GM21717 (cell line): ENCODE results near the gene CRYZL1.
"Not testable (repeated sequence)": the region's sequence is repeated elsewhere in the genome, so short reads cannot be mapped to it uniquely, and the experiment has no call there.

Experiments used
- ATAC-seq: cut with Tn5 transposase; IDR thresholded peaks from one replicate; pipeline ENCODE4 v1.9.1; 2021; ENCODE audit warnings: mild to moderate bottlenecking, moderate library complexity; ENCODE audit not compliant: unreplicated experiment

Gene CRYZL1

DNA sequence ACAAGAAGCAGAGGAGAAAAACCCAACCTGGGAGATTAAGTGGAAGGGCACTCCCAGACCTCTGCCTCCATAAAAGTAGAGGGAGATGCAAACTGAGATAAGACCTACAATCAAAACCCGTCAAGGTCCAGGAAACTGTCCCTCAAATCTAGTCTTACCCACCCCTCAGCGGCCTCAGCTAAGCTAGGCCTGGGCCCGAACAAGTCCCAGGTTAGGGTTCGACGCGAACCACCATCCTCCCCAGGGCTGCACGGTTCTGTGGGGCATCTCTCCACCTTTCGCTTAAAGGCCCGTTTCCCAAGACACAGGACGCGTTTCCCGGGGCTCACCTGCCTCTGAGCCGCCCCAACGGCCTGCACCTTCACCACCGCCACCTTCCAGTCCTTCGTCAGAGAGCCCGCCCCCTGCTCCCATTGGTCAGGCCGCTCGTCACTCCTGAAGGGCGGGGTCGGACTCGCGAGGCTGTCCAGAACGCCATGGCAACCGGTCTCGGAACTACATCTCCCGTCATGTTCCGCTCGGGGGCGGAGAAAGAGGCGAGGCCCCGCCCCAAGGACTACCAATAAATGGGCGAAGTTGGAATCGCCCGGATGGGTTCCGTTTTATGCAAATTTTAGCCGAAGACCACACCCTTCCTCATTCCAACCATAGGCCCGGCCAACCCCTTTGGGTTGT lies at the start of gene CRYZL1:
TSS of gene CRYZL1 (minus strand) at position 390 of the 675 bp plus-strand sequence. CDS start 10,190 bp downstream, outside the sequence.
- peak; percentile 77 for ATAC-seq

DNA sequence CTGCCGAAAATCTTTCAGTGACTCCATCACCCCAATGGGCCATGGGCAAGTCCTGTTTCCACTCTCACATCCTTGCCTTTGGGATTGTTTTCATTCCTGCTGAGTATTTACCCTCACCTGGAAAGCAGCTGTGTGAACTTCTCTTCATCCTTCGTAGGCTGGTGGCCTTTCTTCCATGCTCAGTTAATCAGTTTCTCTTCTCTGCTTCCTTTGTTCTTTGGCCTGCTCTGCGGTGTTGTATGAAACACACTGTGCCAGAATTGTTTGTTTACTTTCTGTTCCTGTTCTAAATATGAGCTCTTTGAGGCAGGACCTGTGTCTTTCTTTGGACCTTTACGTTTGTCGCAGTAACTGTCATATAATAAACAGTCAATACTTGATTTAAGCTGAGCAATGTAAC lies 49.3 kb upstream of the CRYZL1 start:
- no peak for ATAC-seq

DNA sequence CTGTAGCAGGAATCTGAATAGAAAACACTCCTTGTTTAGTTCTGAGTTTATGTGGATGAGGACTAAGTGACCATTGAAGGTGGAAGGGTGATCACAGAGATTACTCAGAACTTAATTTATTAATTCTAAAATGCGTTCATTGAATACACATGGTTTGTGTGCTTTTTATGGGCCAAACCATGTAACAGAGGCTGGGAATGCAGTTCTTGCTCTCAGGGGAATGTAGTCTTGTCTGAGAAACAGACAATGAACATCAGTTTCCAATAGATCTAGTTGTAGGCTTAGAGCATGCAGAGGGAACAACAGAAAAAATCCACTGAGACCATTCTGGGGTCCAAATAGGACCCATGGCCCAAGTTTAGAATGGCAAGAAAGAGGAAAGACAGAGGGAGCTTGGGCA lies 46.8 kb upstream of the CRYZL1 start:
- no peak for ATAC-seq

DNA sequence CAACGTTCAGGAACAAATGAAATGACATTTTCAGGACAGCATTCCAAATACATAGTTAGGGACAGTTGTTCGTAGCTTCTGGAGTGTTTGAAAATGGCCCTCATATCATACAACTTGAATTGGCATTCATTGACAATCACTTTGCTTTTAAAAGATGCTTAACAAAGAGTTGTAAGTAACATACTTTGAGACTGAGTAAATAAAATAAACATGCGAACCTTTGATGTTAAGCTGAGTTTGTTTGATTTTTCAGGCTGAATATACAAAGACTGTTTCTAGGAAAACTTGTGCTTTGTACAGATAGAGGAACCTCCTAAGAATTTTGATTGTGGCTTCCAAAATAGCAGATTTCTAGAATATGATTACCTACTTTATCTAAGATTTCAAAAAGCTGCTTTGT lies 46.1 kb upstream of the CRYZL1 start:
- ATAC-seq: no peak

DNA sequence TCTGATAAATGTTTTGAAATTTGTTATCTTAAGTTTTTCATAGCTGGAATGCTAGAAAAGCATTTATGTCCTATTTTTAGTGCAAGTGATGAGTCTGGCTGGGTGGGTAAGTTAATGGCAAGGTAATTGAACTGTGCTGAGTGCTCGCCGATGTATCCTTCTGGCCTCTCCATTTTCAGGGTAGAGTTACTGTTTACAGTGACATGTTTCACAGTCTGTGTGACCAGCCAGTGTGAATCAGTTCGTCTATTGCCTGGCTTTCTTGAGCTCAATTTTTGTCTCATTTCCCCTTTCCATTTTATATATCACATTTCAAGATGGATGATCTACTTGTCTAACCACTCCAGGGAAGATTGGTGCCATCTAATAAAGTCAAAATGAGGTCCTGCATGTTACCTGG lies 44.8 kb upstream of the CRYZL1 start:
- ATAC-seq: no peak

DNA sequence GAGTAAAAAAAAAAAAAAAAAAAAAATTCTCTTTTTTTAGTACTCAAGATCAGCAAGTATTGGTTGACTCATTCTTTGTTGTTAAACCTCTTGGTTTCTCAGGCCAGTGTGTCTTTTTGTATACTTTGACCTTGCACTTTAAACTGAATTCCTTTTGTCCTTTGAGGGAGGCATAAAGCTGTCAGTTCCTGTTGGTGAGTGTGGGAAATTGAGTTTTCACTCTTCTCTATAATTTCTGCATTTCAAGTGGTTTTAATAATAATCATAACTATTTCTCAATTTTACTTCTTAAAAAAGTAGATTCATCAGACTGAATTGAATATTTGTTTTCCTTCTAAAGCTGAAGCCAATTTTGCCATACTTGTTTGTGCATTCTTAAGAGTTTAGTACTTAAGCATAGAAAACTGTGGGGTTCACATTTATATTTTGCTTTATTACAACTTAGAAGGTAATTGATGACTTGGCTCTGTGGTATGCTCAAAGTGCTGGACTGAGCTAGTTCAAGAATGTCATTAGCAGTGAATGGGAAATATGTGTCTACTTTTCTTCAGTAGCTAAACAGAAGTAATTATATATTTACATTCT lies 44.2 kb upstream of the CRYZL1 start:
- ATAC-seq: no peak

DNA sequence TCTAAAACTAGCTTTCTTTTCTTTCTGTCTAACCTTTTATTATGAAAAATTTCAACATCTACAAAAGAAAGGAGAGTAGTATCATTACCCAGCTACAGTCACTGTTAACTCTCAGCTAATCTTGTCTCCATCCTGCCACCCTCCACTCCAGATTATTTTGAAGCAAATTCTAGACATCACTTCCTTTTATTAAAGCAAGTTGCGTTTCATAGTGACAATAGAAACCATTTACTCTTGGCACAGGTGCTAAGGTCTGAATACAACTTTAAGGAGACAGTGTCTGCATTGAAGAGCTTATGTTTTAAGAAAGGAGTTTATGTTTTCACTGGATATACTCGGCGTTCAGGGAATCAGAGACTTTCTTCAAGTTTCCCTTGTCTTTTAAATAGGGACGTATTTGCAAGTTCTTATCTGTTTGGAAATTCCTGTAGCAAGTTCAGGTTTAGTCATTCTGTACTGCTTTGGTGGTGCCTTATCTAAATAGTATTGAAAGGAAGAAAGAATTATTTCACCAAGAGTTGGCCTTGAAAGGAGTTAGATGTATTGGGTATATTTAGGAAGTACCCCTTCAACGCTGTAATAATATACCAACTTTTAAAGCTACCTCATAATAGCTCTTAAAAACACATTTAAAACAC lies 43.5 kb upstream of the CRYZL1 start:
- no peak for ATAC-seq

DNA sequence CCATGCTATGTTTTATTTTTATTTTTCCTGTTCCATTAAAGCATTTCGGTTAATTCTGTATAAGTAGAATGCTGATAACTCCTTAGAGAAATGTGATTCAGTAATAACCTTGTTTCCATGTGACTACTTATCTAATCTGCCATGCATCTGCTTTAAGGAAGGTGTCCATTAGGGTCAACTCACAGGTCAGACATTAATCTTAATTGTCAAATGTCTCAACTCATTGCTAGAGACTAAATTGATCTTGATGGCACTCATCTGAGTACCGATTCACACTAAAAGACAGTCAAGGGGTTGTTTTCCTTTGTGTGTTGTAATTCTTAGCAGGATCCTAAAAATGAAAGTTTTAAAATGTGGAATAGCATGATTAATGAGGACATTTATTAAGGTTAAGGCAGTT lies 42.5 kb upstream of the CRYZL1 start:
- no peak for ATAC-seq

DNA sequence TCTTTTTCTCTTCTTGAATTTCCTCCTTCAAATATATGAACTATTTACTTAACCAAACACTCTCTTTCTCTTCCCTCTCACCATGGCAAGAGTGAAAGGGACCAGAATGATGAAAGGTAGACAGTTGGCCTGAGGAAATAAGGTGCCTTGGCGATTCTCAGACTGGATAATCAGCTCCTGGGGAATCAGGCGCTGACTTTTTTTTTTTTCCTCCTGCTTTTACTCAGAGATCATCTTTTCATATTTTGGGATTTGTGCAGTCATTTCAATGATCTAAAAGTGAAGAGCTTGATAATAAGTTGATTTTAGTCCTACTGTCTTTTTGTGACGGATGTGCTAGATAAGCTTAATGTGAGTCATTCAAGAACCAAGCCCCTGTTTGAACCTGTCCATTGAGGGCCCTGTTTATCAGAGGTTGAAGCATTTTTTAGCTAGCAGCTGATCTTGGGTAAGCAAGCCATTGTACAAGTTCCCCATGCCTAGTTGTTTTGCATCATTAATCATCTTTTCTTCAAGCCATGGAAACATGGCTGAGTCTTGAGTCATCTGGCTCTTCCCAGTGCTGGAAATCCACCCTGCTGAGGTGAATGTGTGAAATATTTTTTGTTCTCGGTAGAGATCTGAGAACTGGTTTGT lies 41.6 kb upstream of the CRYZL1 start:
- no peak for ATAC-seq

DNA sequence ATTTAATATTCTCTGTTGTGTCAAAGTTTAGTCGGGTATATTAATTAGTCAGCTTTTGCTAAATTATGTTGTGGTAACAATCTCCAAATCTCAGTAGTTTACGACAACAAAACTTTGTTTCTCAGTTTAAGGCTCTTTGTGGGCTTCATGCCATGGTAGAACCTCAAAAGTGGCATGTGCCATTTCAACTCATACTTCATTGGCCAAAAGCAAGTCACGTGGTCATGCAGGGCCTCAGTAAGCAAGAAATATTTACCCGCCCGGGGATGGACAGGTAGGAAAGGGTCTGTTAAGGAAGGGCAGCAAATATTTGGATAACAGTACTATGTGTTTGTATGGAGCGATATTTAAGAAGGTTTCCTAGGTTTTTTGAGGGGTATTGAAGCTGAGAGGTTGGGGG lies 39.3 kb upstream of the CRYZL1 start:
- ATAC-seq: no peak

DNA sequence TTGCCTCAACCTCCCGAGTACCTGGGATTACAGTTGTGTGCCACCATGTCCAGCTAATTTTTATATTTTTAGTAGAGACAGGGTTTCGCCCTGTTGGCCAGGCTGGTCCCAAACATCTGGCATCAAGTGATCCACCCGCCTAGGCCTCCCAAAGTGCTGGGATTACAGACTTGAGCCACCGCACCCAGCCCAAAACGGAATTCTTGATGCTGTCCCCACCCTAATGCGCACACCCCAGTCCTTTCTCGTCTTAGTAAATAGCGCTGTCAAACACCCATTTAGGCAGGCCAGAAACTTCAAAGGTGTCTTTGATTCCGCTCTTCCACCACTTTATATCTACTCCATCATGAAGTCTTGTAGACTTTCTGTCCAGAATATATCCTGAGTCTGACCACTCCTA lies 35.9 kb upstream of the CRYZL1 start:
- no peak for ATAC-seq

DNA sequence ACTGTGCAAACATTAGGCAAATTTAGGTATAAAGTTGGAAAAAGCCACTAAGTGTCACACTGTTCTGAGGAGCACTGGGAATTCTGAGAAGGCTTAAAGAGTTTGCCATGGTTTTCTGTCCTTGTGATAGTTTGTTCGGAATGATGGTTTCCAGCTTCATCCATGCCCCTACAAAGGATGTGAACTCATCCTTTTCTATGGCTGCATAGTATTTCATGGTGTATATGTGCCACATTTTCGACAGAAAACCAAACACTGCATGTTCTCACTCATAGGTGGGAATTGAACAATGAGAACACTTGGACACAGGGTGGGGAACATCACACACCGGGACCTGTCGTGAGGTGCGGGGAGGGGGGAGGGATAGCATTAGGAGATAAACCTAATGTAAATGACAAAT lies 35.1 kb upstream of the CRYZL1 start:
- not testable (repeated sequence) for ATAC-seq

DNA sequence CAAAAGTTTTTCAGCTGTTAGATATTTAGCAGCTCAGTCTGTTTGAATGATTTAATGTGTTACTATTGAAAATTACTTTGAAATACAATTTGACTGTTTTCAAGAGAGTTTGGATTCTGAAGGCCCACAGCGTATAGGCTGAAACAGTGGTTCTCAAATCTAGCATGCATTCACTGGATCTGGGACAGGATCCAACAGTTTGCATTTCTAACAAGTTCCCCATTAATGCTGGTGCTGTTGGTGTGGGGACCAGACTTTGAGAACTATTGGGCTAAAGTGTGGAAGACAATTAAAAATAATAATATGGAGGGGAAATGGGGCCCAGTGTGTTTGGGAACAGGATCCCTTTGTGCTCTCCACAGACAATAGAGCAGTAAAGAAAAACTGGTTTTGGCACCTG lies 32.7 kb upstream of the CRYZL1 start:
- ATAC-seq: no peak

DNA sequence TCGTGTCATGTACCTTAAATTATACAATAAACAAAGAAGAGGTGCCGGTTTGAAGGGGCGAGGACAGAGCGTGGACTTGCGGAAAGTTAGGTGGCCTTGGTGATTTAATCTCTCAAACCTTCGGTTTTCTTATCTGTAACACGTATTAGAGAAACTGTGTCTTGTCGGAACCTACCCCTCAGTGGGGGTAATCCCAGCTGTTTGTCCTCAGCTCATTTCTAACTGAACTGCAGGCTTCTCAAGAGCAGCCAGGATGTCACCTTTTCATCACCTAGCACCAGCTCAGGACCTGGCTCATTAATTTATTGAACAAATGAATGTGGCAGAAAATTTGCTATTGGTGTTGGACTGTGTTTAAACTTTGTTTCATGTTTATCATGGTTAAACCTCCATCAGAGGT lies 31.9 kb upstream of the CRYZL1 start:
- ATAC-seq: no peak

DNA sequence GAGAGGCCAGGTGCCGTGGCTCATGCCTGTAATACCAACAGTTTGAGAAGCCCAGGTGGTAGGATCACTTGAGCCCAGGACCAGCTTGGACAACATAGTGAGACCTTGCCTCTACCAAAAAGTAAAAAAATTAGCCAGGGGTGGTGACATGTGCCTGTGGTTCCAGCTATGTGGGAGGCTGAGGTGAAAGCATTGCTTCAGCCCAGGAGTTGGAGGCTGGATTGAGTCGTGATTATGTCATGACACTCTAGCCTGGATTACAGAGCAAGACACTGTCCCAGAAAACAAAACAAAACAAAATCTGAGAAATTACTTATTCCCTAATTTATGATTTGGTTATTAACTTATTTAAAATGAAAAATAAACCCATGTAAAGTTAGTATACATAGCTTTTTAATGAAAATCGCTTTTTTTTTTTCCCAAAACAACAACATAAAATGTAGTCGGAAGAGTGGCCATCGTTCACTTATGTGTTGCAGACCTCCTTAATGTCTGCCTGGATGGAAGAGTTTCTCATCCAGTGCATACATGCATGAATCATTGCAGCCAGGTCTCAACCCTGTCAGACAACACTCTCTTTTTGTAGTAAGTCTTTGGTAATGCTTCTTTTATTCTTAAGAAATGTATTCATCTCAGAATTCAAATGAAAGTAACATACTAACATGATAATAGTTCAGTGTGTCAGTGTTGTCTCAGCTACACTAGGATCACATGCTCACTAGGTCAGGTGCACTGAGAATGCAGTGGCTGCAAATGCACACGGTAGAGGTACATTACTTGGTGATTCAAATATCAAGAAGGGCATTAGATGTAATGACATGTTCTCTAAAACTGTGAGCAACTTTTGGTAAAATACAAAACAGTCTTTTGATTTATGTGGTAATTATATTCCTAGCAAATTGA lies 28.8 kb upstream of the CRYZL1 start:
- no peak for ATAC-seq

DNA sequence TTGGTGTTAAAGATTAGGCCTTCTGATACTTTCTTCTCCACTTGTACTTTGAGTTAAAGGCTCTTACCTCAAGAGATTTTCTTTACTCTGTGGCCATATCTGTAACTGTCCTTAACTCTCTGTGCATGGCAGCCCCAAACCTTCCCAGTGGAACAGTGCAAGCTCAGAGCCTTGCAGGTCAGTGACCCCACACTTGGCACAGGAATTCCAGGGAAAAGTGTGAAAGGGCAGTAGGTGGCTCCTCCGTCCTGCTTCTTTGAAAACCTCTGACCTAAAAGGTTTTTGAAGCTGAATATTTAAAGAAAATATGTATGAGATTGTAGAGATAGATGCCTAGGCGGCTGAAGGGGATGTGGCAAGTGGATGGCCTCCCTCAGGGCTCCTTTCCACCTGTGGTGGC lies 27.1 kb upstream of the CRYZL1 start:
- no peak for ATAC-seq

DNA sequence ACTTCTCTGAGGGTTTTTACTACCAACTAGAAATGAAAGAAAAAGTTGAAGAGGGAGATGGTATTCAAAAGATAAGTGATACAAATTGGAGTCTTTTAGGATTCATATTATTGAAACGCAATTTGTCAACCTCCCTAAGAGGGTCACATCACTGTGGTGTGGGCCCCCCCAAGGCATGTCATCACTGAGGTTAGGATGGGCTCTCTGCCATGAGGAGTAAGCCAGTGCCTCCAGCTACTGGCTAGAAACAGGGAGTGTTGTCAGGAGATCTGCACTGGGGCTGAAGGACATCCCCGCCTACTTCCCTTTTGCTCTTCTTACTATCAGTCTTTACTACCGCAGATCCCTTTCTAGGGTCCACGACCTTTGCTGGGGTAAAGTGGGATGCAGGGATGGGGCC lies 26.6 kb upstream of the CRYZL1 start:
- no peak for ATAC-seq

DNA sequence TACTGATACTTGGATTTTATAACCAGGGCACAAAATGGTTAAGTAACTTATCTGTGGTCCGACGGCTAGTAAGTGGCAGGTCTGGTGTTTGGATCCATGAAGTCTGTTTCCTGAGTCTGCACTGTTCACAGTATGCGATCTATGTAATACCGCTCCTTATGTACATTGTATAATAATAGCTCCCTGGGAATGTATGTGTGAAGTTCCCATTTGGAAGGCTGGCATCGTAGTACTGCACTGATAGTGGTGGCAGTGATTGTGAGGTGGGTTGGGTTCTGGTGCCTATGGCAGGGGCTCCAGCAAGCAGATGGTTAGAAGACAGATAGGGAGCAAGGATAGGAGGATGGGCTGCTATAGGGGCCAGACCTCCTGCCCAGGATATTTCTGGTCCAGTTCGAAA lies 26.1 kb upstream of the CRYZL1 start:
- no peak for ATAC-seq

DNA sequence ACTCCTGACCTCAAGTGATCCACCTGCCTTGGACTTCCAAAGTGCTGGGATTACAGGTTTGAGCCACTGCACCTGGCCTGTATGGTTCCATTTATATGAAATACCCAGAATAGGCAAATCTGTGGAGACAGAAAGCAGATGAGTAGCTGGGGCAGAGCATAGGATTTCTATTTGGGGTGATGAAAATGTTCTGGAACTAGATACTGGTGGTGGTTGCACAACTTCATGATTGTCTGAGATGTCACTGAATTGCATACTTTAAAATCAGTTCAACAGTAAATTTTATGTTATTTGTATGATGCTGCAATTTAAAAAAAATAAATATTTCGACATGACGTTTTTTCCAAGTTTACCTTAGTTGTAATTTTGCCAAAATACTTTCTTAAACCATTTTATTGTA lies 24.6 kb upstream of the CRYZL1 start:
- no peak for ATAC-seq

DNA sequence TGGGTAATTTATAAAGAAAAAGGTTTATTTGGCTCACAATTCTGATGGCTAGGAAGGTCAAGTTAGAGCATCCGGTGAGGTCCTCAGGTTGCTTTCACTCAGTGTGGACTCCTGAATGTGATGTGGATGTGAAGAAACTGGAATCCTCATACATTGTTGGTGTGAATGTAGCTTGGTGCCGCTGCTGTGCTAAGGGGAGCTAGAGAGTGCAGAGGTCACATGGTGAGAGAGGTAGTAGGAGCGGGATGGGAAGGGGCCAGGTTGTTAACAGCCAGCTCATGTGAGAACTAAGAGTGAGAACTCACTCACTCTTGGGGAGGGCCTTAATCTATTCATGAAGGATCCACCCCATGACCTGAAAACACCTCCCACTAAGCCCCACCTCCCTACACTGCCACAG lies 22.6 kb upstream of the CRYZL1 start:
- ATAC-seq: no peak

DNA sequence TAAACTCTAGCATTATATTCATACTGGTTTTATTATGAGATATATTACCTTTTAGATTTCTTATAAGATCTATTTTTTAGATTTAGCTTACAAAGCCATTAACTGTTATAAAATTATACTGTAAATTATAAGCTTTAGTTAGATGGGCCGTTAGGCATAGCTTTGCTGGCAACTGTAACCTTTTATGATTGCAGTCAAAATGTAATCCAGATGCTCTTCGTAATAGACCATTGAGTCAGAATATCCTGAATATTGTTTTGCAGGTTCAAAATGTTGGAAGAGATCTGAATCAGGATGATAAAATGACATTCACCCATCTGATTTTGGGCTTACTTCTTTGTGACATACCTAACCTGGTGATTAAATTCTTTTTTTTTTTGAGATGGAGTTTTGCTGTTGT lies 21.7 kb upstream of the CRYZL1 start:
- no peak for ATAC-seq
